GM12878 (cell line): ENCODE measurements around the gene TRAF3. TPM values are rescaled to one million over a fixed set of nuclear protein-coding genes. Genes with fewer than 3 reads are reported as not detected.

Source experiments
- ATAC-seq: fragments of 200-7000 bp; cut with Tn5 transposase; 3 replicates; pipeline ENCODE4 v1.9.1; 2020; ENCODE audit warnings: mild to moderate bottlenecking, moderate library complexity
- BruUV-seq: library from RNA; stranded (reverse); fragments of 400-500 nt; replicated peaks from 2 replicates; lab custom pipeline; 2021; lab: Mats Ljungman, UMichigan
- CTCF ChIA-PET: fragments of 300-600 bp; sonication (Branson Sonifier 250); formaldehyde crosslinking; extraction: SDS; loops from one replicate; lab custom pipeline; 2021; ENCODE audit warnings: inconsistent platforms; lab: Yijun Ruan, JAX
- POLR2A ChIA-PET: fragments of 350-600 bp; formaldehyde crosslinking; extraction: SDS; loops from one replicate; lab custom pipeline; 2021; ENCODE audit warnings: inconsistent platforms; lab: Charles Lee
- RAD21 ChIA-PET: fragments of 300-600 bp; sonication (Branson Sonifier 250); formaldehyde crosslinking; loops from one replicate; lab custom pipeline; 2023; ENCODE audit warnings: antibody characterized with exemption; ENCODE audit not compliant: unreplicated experiment; lab: Charles Lee
- SMC1A ChIA-PET: fragments of 300-600 bp; sonication (Branson Sonifier 250); formaldehyde crosslinking; loops from one replicate; lab custom pipeline; 2023; ENCODE audit not compliant: unreplicated experiment, uncharacterized antibody; lab: Charles Lee
- DNase-seq: peaks from one replicate; pipeline ENCODE4 v3.0.0-alpha.2; 2011; ENCODE audit warnings: low read depth, low spot score
- FAIRE-seq: peaks from 3 replicates; lab custom pipeline; 2011; peaks lifted over from hg19 to GRCh38; lab: Jason Lieb, UNC
- H2AFZ ChIP-seq: 2 replicates; pipeline ENCODE4 v1.6.0; 2011; ENCODE audit warnings: low read depth, low read length, control low read depth; ENCODE audit not compliant: control insufficient read depth
- H3K27ac ChIP-seq: 2 replicates; pipeline ENCODE4 v1.5.1; 2011; ENCODE audit warnings: control low read depth; ENCODE audit not compliant: control insufficient read depth, insufficient read depth
- H3K27me3 ChIP-seq, 2 experiments: replicated peaks in 1 of 2; 2 replicates each; pipeline versions ENCODE4 v1.6.0 to v1.6.1; 2011; ENCODE audit warnings: low read length in 1 of 2; ENCODE audit not compliant: control insufficient read depth in 2 of 2, insufficient read depth in 2 of 2
- H3K36me3 ChIP-seq, 2 experiments: 2 replicates each; pipeline ENCODE4 v1.5.1; 2011; ENCODE audit warnings: low read length in 1 of 2; ENCODE audit not compliant: control insufficient read depth in 2 of 2, insufficient read depth in 2 of 2
- H3K4me1 ChIP-seq: 2 replicates; pipeline ENCODE4 v1.6.1; 2011; ENCODE audit warnings: mild to moderate bottlenecking, low read length, moderate library complexity, mixed read lengths; ENCODE audit not compliant: control insufficient read depth, insufficient read depth
- H3K4me2 ChIP-seq: 2 replicates; pipeline ENCODE4 v1.6.0; 2011; ENCODE audit warnings: control low read depth; ENCODE audit not compliant: control insufficient read depth, insufficient read depth
- H3K4me3 ChIP-seq: fragments of 200-600 bp; sonication (generic); 2 replicates; pipeline ENCODE4 v1.5.1; 2016
- H3K79me2 ChIP-seq: 2 replicates; pipeline ENCODE4 v1.6.0; 2011; ENCODE audit warnings: low read length; ENCODE audit not compliant: control insufficient read depth, insufficient read depth
- H3K9ac ChIP-seq: 2 replicates; pipeline ENCODE4 v1.8.0; 2011; ENCODE audit warnings: low read length, control low read depth, mixed read lengths; ENCODE audit not compliant: control insufficient read depth, insufficient read depth
- H3K9me3 ChIP-seq: replicated peaks from 3 replicates; pipeline ENCODE4 v1.5.1; 2011; ENCODE audit warnings: mild to moderate bottlenecking, low read length; ENCODE audit not compliant: control insufficient read depth, insufficient read depth
- H4K20me1 ChIP-seq: 2 replicates; pipeline ENCODE4 v1.6.0; 2011; ENCODE audit not compliant: control insufficient read depth, insufficient read depth
- BRCA1 ChIP-seq: IDR thresholded peaks from 2 replicates; pipeline ENCODE4 v1.6.1; 2011; ENCODE audit warnings: low read depth, low read length, improper control_type of control experiment
- FOXM1 ChIP-seq: IDR thresholded peaks from 2 replicates; pipeline ENCODE4 v1.6.1; 2012; ENCODE audit warnings: low read depth, mild to moderate bottlenecking, inconsistent platforms, low read length, moderate library complexity
- IKZF1 ChIP-seq: fragments of 450-650 bp; conservative IDR thresholded peaks from 2 replicates; pipeline ENCODE4 v1.6.1; 2017; ENCODE audit warnings: antibody characterized with exemption, mild to moderate bottlenecking
- MEF2B ChIP-seq: fragments of 450-650 bp; IDR thresholded peaks from 2 replicates; pipeline ENCODE4 v1.6.1; 2018; ENCODE audit warnings: mild to moderate bottlenecking, moderate library complexity; ENCODE audit not compliant: partially characterized antibody, poor library complexity, severe bottlenecking
- NFXL1 ChIP-seq: fragments of 450-650 bp; IDR thresholded peaks from 2 replicates; pipeline ENCODE4 v1.6.1; 2017; ENCODE audit warnings: antibody characterized with exemption, mild to moderate bottlenecking, borderline replicate concordance
- NFYA ChIP-seq: IDR thresholded peaks from 2 replicates; pipeline ENCODE4 v1.6.1; 2011; ENCODE audit warnings: low read depth, mild to moderate bottlenecking, low read length, improper control_type of control experiment, borderline replicate concordance
- SIX5 ChIP-seq: IDR thresholded peaks from 2 replicates; pipeline ENCODE4 v1.6.1; 2011; ENCODE audit warnings: mild to moderate bottlenecking, low read depth, low read length, moderate library complexity; ENCODE audit not compliant: severe bottlenecking
- WGBS: methylation state at CpG from one replicate; pipeline ENCODE4 v1.1.6; 2016; ENCODE audit warnings: low lambda C conversion rate; ENCODE audit not compliant: insufficient replicate concordance, insufficient coverage; ENCODE audit errors: missing lambda C conversion rate; 5-methylcytosine and 5-hydroxymethylcytosine counted together
- in situ Hi-C: fragments of 300-500 bp; cut with MboI; formaldehyde crosslinking; loops from 9 replicates; pipeline ENCODE4 v1.14.3; 2018; ENCODE audit warnings: mixed read lengths
- intact Hi-C: fragments of 100-400 bp; cut with micrococcal nuclease; formaldehyde crosslinking; loops from one replicate; pipeline ENCODE4 v1.14.2; 2022; ENCODE audit not compliant: unreplicated experiment
- polyA plus RNA-seq, 11 experiments: library from polyadenylated mRNA; depleted of rRNA in 4 of 11; unstranded in 6 of 11; stranded (reverse) in 5 of 11; fragments of >200 nt; fragmentation: Nextera tagmentation in 4 of 11; fragmentation: Illumina TruSeq in 1 of 11; extraction: Ambion mirVana in 4 of 11; extraction: Trizol in 1 of 11; gene quantifications; 1 replicate in 1 of 11; 2 replicates in 10 of 11; pipeline versions ENCODE4 v1.2.1 to v1.2.3, GENCODE V29; 2011 to 2016; ENCODE audit warnings: inconsistent platforms in 2 of 11, missing spikeins in 2 of 11, low read depth in 1 of 11
- total RNA-seq, 4 experiments: library from RNA; depleted of rRNA in 3 of 4; stranded (reverse); fragments of >200 nt in 3 of 4; fragmentation: Illumina TruSeq in 1 of 4; extraction: Trizol in 1 of 4; gene quantifications; 2 replicates each; pipeline versions ENCODE4 v1.2.1 to v1.2.3, GENCODE V29; 2013 to 2021
- TF ChIP-seq, protein P1 (sequence below): fragments of 450-650 bp; IDR thresholded peaks from 2 replicates; pipeline ENCODE4 v1.6.1; 2018; ENCODE audit warnings: mild to moderate bottlenecking, low read depth, moderate library complexity; ENCODE audit not compliant: partially characterized antibody
- TF ChIP-seq, protein P2 (sequence below): IDR thresholded peaks from 2 replicates; pipeline ENCODE4 v1.6.1; 2011; ENCODE audit warnings: low read depth, low read length, improper control_type of control experiment, borderline replicate concordance
- TF ChIP-seq, protein P3 (sequence below): IDR thresholded peaks from 2 replicates; pipeline ENCODE4 v1.6.1; 2012; ENCODE audit warnings: mild to moderate bottlenecking, low read depth, low read length

TRAF3 gene
- total and polyA plus RNA-seq, 10 of the 15 experiments (the other 5 are each of a cell fraction or from before 2014, with no cell fraction given), result 3.0 to 70.1 (median 36.5) TPM

DNA sequence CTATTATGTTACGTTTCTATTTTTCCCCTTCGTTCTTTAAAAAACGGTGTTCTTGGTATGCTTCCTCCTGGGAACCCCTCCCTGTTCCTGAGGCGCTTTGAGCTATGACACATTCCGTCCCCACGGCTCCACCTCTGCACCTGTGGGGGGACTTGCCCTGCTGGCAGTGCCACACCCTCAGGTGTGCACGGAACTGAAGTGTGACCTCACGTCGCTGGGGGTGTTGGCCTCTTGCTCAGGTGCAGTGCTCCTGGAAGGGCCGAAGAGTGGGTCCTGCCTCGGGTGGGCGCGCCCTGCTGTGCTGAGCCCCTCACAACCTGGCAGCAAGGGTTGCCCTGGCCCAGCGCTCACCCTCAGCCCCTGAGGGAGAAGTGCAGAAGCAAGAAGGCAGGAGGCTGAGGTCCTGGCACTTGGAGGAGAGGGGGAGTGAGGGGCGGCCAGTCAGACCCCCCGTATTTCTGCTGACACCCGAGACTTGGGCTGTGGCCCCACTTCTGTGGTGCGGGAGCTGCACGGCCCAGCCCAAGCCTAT, 150.2 kb downstream of the TRAF3 start (continued):
- TF ChIP-seq, protein P1, sequence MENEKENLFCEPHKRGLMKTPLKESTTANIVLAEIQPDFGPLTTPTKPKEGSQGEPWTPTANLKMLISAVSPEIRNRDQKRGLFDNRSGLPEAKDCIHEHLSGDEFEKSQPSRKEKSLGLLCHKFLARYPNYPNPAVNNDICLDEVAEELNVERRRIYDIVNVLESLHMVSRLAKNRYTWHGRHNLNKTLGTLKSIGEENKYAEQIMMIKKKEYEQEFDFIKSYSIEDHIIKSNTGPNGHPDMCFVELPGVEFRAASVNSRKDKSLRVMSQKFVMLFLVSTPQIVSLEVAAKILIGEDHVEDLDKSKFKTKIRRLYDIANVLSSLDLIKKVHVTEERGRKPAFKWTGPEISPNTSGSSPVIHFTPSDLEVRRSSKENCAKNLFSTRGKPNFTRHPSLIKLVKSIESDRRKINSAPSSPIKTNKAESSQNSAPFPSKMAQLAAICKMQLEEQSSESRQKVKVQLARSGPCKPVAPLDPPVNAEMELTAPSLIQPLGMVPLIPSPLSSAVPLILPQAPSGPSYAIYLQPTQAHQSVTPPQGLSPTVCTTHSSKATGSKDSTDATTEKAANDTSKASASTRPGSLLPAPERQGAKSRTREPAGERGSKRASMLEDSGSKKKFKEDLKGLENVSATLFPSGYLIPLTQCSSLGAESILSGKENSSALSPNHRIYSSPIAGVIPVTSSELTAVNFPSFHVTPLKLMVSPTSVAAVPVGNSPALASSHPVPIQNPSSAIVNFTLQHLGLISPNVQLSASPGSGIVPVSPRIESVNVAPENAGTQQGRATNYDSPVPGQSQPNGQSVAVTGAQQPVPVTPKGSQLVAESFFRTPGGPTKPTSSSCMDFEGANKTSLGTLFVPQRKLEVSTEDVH, result no peak
- TF ChIP-seq IKZF1 (no peak), NFYA (no peak)
- TF ChIP-seq, protein P2, sequence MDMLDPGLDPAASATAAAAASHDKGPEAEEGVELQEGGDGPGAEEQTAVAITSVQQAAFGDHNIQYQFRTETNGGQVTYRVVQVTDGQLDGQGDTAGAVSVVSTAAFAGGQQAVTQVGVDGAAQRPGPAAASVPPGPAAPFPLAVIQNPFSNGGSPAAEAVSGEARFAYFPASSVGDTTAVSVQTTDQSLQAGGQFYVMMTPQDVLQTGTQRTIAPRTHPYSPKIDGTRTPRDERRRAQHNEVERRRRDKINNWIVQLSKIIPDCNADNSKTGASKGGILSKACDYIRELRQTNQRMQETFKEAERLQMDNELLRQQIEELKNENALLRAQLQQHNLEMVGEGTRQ, result no peak

DNA sequence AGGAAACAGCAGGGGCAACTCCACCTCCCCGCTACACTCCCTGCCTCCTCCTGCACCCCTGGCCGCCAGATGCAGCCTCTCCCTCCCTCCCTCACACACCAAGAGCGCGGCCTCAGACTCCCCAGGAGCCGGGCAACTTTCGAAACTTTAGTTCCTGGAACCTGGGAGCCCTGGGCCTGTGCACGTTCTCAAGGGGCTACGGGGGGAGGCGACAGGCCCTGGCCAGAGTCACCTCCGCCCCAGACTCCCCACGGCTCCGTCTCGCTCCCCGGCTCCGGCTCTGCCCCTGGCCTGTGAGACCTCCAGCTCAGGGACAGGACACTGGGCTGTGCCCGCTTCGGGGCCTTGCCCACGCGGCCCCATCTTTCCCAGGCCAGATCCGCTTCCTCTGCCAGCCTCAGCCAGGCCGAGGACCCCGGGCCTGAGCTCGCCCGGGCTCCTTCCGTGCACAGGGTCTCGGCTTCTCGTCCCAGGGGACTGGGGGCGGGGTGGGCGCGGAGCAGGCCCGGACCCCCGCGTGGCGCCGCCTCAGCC, 150.7 kb downstream of the TRAF3 start:
- peaks cover 24% of the 10 kb centered on the region for H3K4me1 ChIP-seq
- DNase-seq, result no peak

More for the DNA sequence above, 150.7 kb downstream of the TRAF3 start:
- 15% methylated on average over 35 of the region's 35 CpGs for WGBS
- POLR2A ChIA-PET, result no interaction called here
- Histone ChIP-seq H2AFZ (peak overlapping the region; percentile 55), H3K9me3 (no peaks in the 10 kb centered on the region), H3K4me3 (peak overlapping the region; percentile 57; the same call in 1 of the 2 replicates), H3K79me2 (no peaks in the 10 kb centered on the region), H3K27ac (no peak overlapping the region), H3K9ac (no peak overlapping the region; the same call in 1 of the 2 replicates), H3K27me3 (peaks cover 14 to 18% of the 10 kb centered on the region in 2 experiments), H3K36me3 (peaks cover 0 to 1% of the 10 kb centered on the region in 2 experiments; a peak in 1 of 4 replicates), H3K4me2 (peak overlapping the region; percentile 93), H4K20me1 (no peaks in the 10 kb centered on the region)
- CTCF ChIA-PET, result no interaction called here
- RAD21 ChIA-PET, result interaction anchor here (1.4 kb wide), 1 partner anchor 10 kb away, joined by 3 read pairs; no protein-coding TSS in a partner anchor
- peak; percentile 79 for TF ChIP-seq MEF2B
- no peak for TF ChIP-seq BRCA1
- TF ChIP-seq NFXL1, result no peak
- TF ChIP-seq, protein P3, sequence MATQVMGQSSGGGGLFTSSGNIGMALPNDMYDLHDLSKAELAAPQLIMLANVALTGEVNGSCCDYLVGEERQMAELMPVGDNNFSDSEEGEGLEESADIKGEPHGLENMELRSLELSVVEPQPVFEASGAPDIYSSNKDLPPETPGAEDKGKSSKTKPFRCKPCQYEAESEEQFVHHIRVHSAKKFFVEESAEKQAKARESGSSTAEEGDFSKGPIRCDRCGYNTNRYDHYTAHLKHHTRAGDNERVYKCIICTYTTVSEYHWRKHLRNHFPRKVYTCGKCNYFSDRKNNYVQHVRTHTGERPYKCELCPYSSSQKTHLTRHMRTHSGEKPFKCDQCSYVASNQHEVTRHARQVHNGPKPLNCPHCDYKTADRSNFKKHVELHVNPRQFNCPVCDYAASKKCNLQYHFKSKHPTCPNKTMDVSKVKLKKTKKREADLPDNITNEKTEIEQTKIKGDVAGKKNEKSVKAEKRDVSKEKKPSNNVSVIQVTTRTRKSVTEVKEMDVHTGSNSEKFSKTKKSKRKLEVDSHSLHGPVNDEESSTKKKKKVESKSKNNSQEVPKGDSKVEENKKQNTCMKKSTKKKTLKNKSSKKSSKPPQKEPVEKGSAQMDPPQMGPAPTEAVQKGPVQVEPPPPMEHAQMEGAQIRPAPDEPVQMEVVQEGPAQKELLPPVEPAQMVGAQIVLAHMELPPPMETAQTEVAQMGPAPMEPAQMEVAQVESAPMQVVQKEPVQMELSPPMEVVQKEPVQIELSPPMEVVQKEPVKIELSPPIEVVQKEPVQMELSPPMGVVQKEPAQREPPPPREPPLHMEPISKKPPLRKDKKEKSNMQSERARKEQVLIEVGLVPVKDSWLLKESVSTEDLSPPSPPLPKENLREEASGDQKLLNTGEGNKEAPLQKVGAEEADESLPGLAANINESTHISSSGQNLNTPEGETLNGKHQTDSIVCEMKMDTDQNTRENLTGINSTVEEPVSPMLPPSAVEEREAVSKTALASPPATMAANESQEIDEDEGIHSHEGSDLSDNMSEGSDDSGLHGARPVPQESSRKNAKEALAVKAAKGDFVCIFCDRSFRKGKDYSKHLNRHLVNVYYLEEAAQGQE, result no peak
- no peak for TF ChIP-seq SIX5
- TF ChIP-seq FOXM1, result no peak
- SMC1A ChIA-PET, result interaction anchor here (0.7 to 1.0 kb wide), 2 partner anchors 10 to 234 kb away, joined by 3 read pairs; no protein-coding TSS in a partner anchor
- ATAC-seq, result peak; percentile 8
- FAIRE-seq, result no peak
- intact Hi-C loops (no loop called here), in situ Hi-C loops (no loop called here)
- BruUV-seq, result no TSS peak
